Fibroblast of the aortic adventitia (primary cell): ENCODE data around the gene SLX1B. TPM values are rescaled to one million over a fixed set of nuclear protein-coding genes. Genes with fewer than 3 reads are reported as not detected.

ENCODE experiments used
- small RNA-seq: library from RNA; depleted of rRNA; stranded (forward); fragments of <200 nt; gene quantifications from one replicate; pipeline ENCODE3, GENCODE V24; 2012
- total RNA-seq: library from RNA; depleted of rRNA; stranded (reverse); fragments of >200 nt; gene quantifications from 2 replicates; pipeline ENCODE4 v1.2.3, GENCODE V29; 2012; ENCODE audit warnings: low replicate concordance

The SLX1B gene
- total RNA-seq, 1 donor = 20.2 TPM

Small RNA genes within 50 kb of the gene (small RNA-seq; reads per million reads assigned to genes)
- not detected for gene AC133555.2

Other genes starting within 250 kb of the SLX1B start
- 3.7 TPM in 1 of 2 replicates, not detected in the other for gene NPIPB11, start 47.8 kb upstream of the SLX1B start, total RNA-seq
- gene BOLA2, start 182 bp upstream of the SLX1B start, total RNA-seq = 23.0 and 23.5 TPM in 2 replicates
- gene SULT1A4, start 5.4 kb downstream of the SLX1B start, total RNA-seq = 0.81 and 1.3 TPM in 2 replicates
- 12.1 and 17.8 TPM in 2 replicates for gene NPIPB12, start 51.9 kb downstream of the SLX1B start, total RNA-seq
- gene SPN, start 208.7 kb downstream of the SLX1B start, total RNA-seq = not detected in 2 replicates
- 7.4 and 86.1 TPM in 2 replicates for gene QPRT, start 224.6 kb downstream of the SLX1B start, total RNA-seq